ENCODE data around the gene RD3L. TPM values are rescaled to one million over a fixed set of nuclear protein-coding genes. Genes with fewer than 3 reads are reported as not detected.

RD3L gene
- total RNA-seq, 1 donor from 2014 or later = not detected

- TF ChIP-seq CTCF (IDR thresholded peaks at IDR 0.05) = peak; percentile 97 to 98 (median 97)
- peak overlapping the region; percentile 58 to 59 for H3K27ac ChIP-seq
- H3K4me3 ChIP-seq = peak overlapping the region; percentile 65 to 84
- H3K9me3 ChIP-seq = no peaks in the 10 kb centered on the region
- H3K36me3 ChIP-seq = peaks cover 0 to 16% of the 10 kb centered on the region in 2 donors
- intact Hi-C loops (cut with DNase I) = loop anchor here (1.0 to 5.0 kb wide), 3 partner anchors 74 to 760 kb away; partner anchors contain the start of genes PPP1R13B, XRCC3 and ZFYVE21
- H3K4me1 ChIP-seq = peaks cover 6 to 7% of the 10 kb centered on the region in 2 donors
- H3K27me3 ChIP-seq = no peaks in the 10 kb centered on the region
- DNase-seq (ENCODE audit: low spot score in 2 of 2) = peak; percentile 67 to 94
Measured at GRCh38 chr14:103920981-103921854, 21.1 kb downstream of the RD3L start.

GRCh38 chr14:103916636-103917262, 25.6 kb downstream of the RD3L start:
- H3K4me3 ChIP-seq = no peak overlapping the region
- H3K4me1 ChIP-seq = peaks cover 6 to 7% of the 10 kb centered on the region in 2 donors
- H3K9me3 ChIP-seq = no peaks in the 10 kb centered on the region
- intact Hi-C loops (cut with DNase I) = loop anchor here (10.0 kb wide), 1 partner anchor 342 kb away; no protein-coding TSS in a partner anchor
- peaks cover 25 to 52% of the 10 kb centered on the region in 2 donors for H3K36me3 ChIP-seq
- no peak for DNase-seq (ENCODE audit: low spot score in 2 of 2)
- H3K27ac ChIP-seq = no peak overlapping the region
- TF ChIP-seq CTCF (IDR thresholded peaks at IDR 0.05) = no peak
- H3K27me3 ChIP-seq = no peaks in the 10 kb centered on the region

- Histone ChIP-seq H3K4me3 (no peak overlapping the region), H3K27ac (no peak overlapping the region), H3K9me3 (no peaks in the 10 kb centered on the region), H3K27me3 (no peaks in the 10 kb centered on the region), H3K4me1 (peaks cover 4 to 6% of the 10 kb centered on the region in 2 donors), H3K36me3 (peaks cover 25 to 60% of the 10 kb centered on the region in 2 donors)
- no peak for DNase-seq (ENCODE audit: low spot score in 2 of 2)
- TF ChIP-seq CTCF (IDR thresholded peaks at IDR 0.05) = no peak
- intact Hi-C loops (cut with DNase I) = loop anchor here (10.0 kb wide), 1 partner anchor 341 kb away; no protein-coding TSS in a partner anchor
Measured at GRCh38 chr14:103915616-103916015, 26.7 kb downstream of the RD3L start.

- H3K27me3 ChIP-seq = no peaks in the 10 kb centered on the region
- no peak overlapping the region for H3K27ac ChIP-seq
- no peak for DNase-seq (ENCODE audit: low spot score in 2 of 2)
- intact Hi-C loops (cut with DNase I) = loop anchor here (1.0 to 10.0 kb wide), 2 partner anchors 103 to 336 kb away; no protein-coding TSS in a partner anchor
- H3K9me3 ChIP-seq = no peaks in the 10 kb centered on the region
- H3K36me3 ChIP-seq = peaks cover 25 to 44% of the 10 kb centered on the region in 2 donors
- no peak for TF ChIP-seq CTCF (IDR thresholded peaks at IDR 0.05)
- no peaks in the 10 kb centered on the region for H3K4me1 ChIP-seq
- H3K4me3 ChIP-seq = no peak overlapping the region
Measured at GRCh38 chr14:103910984-103911383, 31.3 kb downstream of the RD3L start.

- intact Hi-C loops (cut with DNase I) = loop anchor here (1.0 to 10.0 kb wide), 2 partner anchors 102 to 336 kb away; no protein-coding TSS in a partner anchor
- H3K4me3 ChIP-seq = peak overlapping the region; percentile 4 to 24
- H3K9me3 ChIP-seq = no peaks in the 10 kb centered on the region
- no peaks in the 10 kb centered on the region for H3K4me1 ChIP-seq
- TF ChIP-seq CTCF (IDR thresholded peaks at IDR 0.05) = peak; percentile 69 to 82 (median 76)
- DNase-seq (ENCODE audit: low spot score in 2 of 2) = peak; percentile 36 to 85
- peaks cover 25 to 44% of the 10 kb centered on the region in 2 donors for H3K36me3 ChIP-seq
- H3K27me3 ChIP-seq = no peaks in the 10 kb centered on the region
- no peak overlapping the region for H3K27ac ChIP-seq
Measured at GRCh38 chr14:103910262-103910935, 31.9 kb downstream of the RD3L start.
